Liver (tissue), 9 donors: ENCODE results near the gene LSM7. TPM values are rescaled to one million over a fixed set of nuclear protein-coding genes. Genes with fewer than 3 reads are reported as not detected.

ENCODE experiments used
- DNase-seq: peaks from one replicate; pipeline ENCODE4 v3.0.0-alpha.2; 2017; ENCODE audit warnings: low spot score
- H3K27ac ChIP-seq, 2 donors: one replicate each; pipeline ENCODE4 v1.7.0; 2013; ENCODE audit warnings: inconsistent platforms in 2 of 2, low read length in 2 of 2, control low read depth in 1 of 2, low read depth in 1 of 2, mild to moderate bottlenecking in 1 of 2
- H3K27me3 ChIP-seq, 4 donors: one replicate each; pipeline versions ENCODE4 v1.6.1 to v1.7.0; 2013; ENCODE audit warnings: low read length in 3 of 4, inconsistent platforms in 1 of 4, mild to moderate bottlenecking in 1 of 4, moderate library complexity in 1 of 4; ENCODE audit not compliant: control insufficient read depth in 4 of 4, insufficient read depth in 4 of 4
- H3K36me3 ChIP-seq, 4 donors: one replicate each; pipeline versions ENCODE4 v1.6.1 to v1.7.0; 2013; ENCODE audit warnings: low read length in 3 of 4, mild to moderate bottlenecking in 3 of 4, low read depth in 1 of 4, moderate library complexity in 1 of 4; ENCODE audit not compliant: control insufficient read depth in 4 of 4, insufficient read depth in 3 of 4
- H3K4me1 ChIP-seq, 4 donors: one replicate each; pipeline versions ENCODE4 v1.6.1 to v1.7.0; 2013; ENCODE audit warnings: low read length in 3 of 4, mild to moderate bottlenecking in 3 of 4, moderate library complexity in 1 of 4; ENCODE audit not compliant: control insufficient read depth in 4 of 4, insufficient read depth in 4 of 4
- H3K4me3 ChIP-seq, 3 donors: one replicate each; pipeline versions ENCODE4 v1.6.1 to v1.7.0; 2013; ENCODE audit warnings: low read length in 3 of 3, control low read depth in 1 of 3, low read depth in 1 of 3, mild to moderate bottlenecking in 1 of 3
- H3K9ac ChIP-seq, 2 donors: one replicate each; pipeline ENCODE4 v1.7.0; 2013; ENCODE audit warnings: low read length in 2 of 2, mild to moderate bottlenecking in 2 of 2, moderate library complexity in 2 of 2, control low read depth in 1 of 2, low read depth in 1 of 2
- H3K9me3 ChIP-seq, 4 donors: one replicate each; pipeline versions ENCODE4 v1.6.1 to v1.7.0; 2013; ENCODE audit warnings: low read length in 3 of 4; ENCODE audit not compliant: control insufficient read depth in 4 of 4
- ATF3 ChIP-seq: IDR thresholded peaks from 2 replicates; pipeline ENCODE4 v1.6.1; 2016; ENCODE audit warnings: antibody characterized with exemption
- EGR1 ChIP-seq, 2 donors: IDR thresholded peaks; 2 replicates each; pipeline ENCODE4 v1.6.1; 2016 to 2018; ENCODE audit warnings: antibody characterized with exemption in 2 of 2, low read depth in 2 of 2
- FOXA1 ChIP-seq: IDR thresholded peaks from 2 replicates; pipeline ENCODE4 v1.6.1; 2016; ENCODE audit warnings: antibody characterized with exemption
- FOXA2 ChIP-seq: IDR thresholded peaks from 2 replicates; pipeline ENCODE4 v1.6.1; 2016; ENCODE audit warnings: antibody characterized with exemption
- GABPA ChIP-seq, 2 donors: IDR thresholded peaks in 1 of 2; conservative IDR thresholded peaks in 1 of 2; 2 replicates each; pipeline ENCODE4 v1.6.1; 2016; ENCODE audit warnings: antibody characterized with exemption in 2 of 2, mild to moderate bottlenecking in 1 of 2, moderate library complexity in 1 of 2
- HNF4A ChIP-seq, 2 donors: conservative IDR thresholded peaks; 2 replicates each; pipeline ENCODE4 v1.6.1; 2016; ENCODE audit warnings: antibody characterized with exemption in 2 of 2, mild to moderate bottlenecking in 2 of 2
- HNF4G ChIP-seq: IDR thresholded peaks from 2 replicates; pipeline ENCODE4 v1.6.1; 2016; ENCODE audit warnings: antibody characterized with exemption
- JUND ChIP-seq, 2 donors: IDR thresholded peaks; 2 replicates each; pipeline ENCODE4 v1.6.1; 2016; ENCODE audit warnings: antibody characterized with exemption in 2 of 2
- NR2F2 ChIP-seq: IDR thresholded peaks from 2 replicates; pipeline ENCODE4 v1.6.1; 2016; ENCODE audit warnings: antibody characterized with exemption
- RAD21 ChIP-seq, 2 donors: IDR thresholded peaks; 2 replicates each; pipeline ENCODE4 v1.6.1; 2016; ENCODE audit warnings: antibody characterized with exemption in 2 of 2, mild to moderate bottlenecking in 2 of 2
- SP1 ChIP-seq: IDR thresholded peaks from 2 replicates; pipeline ENCODE4 v1.6.1; 2018; ENCODE audit warnings: antibody characterized with exemption, mild to moderate bottlenecking
- TAF1 ChIP-seq: conservative IDR thresholded peaks from 2 replicates; pipeline ENCODE4 v1.6.1; 2016; ENCODE audit warnings: antibody characterized with exemption, mild to moderate bottlenecking
- YY1 ChIP-seq: IDR thresholded peaks from 2 replicates; pipeline ENCODE4 v1.6.1; 2016; ENCODE audit warnings: antibody characterized with exemption, mild to moderate bottlenecking
- WGBS: extraction: QIAGEN DNeasy Blood & Tissue Kit; methylation state at CpG from one replicate; pipeline ENCODE4 v1.1.7; 2013; 5-methylcytosine and 5-hydroxymethylcytosine counted together
- polyA plus RNA-seq, 2 donors: library from polyadenylated mRNA; stranded (reverse) in 1 of 2; unstranded in 1 of 2; fragments of 200-250 nt in 1 of 2; fragments of >200 nt in 1 of 2; fragmentation: Nextera tagmentation in 1 of 2; extraction: Ambion mirVana in 1 of 2; gene quantifications; one replicate each; pipeline versions ENCODE4 v1.2.1 to v1.2.3, GENCODE V29; 2013 to 2015
- total RNA-seq, 2 donors: library from RNA; depleted of rRNA; stranded (reverse); fragments of >200 nt; gene quantifications; one replicate each; pipeline ENCODE4 v1.2.3, GENCODE V29; 2014
- TF ChIP-seq, protein P1 (sequence below): IDR thresholded peaks from 2 replicates; pipeline ENCODE4 v1.6.1; 2016; ENCODE audit warnings: antibody characterized with exemption
- TF ChIP-seq, protein P2 (sequence below): IDR thresholded peaks from 2 replicates; pipeline ENCODE4 v1.6.1; 2016; ENCODE audit warnings: antibody characterized with exemption
- donor health status: healthy.
- donor health status: healthy.
- donor health status: healthy.
- donor health status: healthy.
- donor health status: healthy.

The LSM7 gene
- total and polyA plus RNA-seq, 4 donors, result 23.6 to 59.9 (median 38.5) TPM

DNA sequence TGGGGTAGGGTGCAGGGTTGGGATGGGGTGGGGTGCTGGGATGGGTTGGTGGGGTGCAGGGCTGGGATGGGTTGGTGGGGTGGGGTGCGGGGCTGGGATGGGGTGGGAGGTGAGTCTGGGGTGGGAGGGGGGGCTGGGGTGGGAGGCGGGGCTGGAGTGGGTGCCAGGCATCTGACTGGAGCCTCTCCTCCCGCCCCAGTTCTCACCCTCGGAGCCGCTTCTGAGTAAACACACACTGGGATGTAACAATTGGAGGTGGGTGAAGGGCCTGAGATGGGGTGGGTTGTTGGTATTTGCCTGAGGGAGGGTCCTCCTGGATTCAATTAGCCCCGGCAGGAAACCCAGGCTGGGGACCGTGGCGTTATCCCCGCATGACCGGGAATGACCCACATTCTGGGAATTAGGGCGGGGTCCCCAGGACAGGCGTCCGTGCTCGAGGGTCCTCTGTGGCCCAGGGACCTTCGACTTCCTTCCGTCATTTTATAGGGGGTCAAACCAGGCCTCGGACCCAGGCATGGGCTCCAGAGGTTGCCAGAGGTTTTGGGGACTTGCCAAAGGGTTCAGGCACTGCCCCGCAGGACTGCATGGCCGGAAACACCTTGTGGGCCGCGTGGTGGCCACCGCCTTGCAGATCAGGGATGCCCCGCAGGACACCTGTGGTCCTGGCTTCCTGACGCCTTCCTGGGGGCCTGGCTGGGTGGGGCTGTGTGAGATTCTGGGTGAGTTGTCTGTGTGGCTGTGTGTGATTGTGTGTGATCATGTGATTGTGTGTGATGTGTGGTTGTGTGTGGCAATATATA, 33.1 kb upstream of the LSM7 start:
- 29% methylated on average over 24 of the region's 24 CpGs for WGBS
- H3K27me3 ChIP-seq, result peaks cover 0 to 10% (median 0%) of the 10 kb centered on the region in 4 donors

DNA sequence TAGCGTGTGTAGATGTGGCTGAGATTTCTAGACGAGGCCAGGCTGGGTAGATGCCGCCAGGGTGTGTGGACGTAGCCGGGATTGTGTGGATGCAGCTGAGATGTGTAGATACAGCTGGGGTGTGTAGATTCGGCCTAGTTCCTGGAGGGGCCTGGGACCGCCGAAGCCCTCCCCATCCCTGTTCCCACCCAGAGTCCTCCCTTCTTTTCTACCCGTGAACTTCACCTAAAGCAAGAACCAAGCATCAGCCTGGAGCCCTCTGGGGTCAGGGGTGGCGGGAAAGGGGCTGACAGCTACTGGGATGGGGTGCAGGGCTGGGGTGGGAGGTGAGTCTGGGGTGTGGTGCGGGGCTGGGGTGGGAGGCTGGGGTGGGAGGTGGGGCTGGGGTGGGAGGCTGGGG, 32.4 kb upstream of the LSM7 start:
- H3K27me3 ChIP-seq, result peaks cover 0 to 10% (median 0%) of the 10 kb centered on the region in 4 donors
- no peak overlapping the region for H3K4me3 ChIP-seq
- H3K27ac ChIP-seq, result no peak overlapping the region
- no peak for DNase-seq
- no peaks in the 10 kb centered on the region for H3K4me1 ChIP-seq
- 56% methylated on average over 11 of the region's 11 CpGs for WGBS
- H3K36me3 ChIP-seq, result no peaks in the 10 kb centered on the region
- no peak for TF ChIP-seq NR2F2
- no peak for TF ChIP-seq FOXA2
- no peak for TF ChIP-seq FOXA1
- no peak for TF ChIP-seq EGR1 (IDR thresholded peaks at IDR 0.05; ENCODE audit: low read depth in 2 of 2)
- TF ChIP-seq ATF3, result no peak
- TF ChIP-seq TAF1, result no peak
- no peak for TF ChIP-seq GABPA (IDR thresholded peaks at IDR 0.05 in 1 of 2, conservative IDR thresholded peaks at IDR 0.05 in 1 of 2)
- TF ChIP-seq, protein P1, sequence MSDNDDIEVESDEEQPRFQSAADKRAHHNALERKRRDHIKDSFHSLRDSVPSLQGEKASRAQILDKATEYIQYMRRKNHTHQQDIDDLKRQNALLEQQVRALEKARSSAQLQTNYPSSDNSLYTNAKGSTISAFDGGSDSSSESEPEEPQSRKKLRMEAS, result no peak
- TF ChIP-seq SP1, result no peak
- no peak for TF ChIP-seq HNF4G
- no peak overlapping the region for H3K9ac ChIP-seq
- no peaks in the 10 kb centered on the region for H3K9me3 ChIP-seq

More for the DNA sequence above, 33.1 kb upstream of the LSM7 start:
- no peaks in the 10 kb centered on the region for H3K9me3 ChIP-seq
- TF ChIP-seq YY1, result no peak
- TF ChIP-seq, protein P1, result no peak
- TF ChIP-seq FOXA2, result no peak
- TF ChIP-seq RAD21 (IDR thresholded peaks at IDR 0.05), result no peak
- no peak for TF ChIP-seq GABPA (IDR thresholded peaks at IDR 0.05 in 1 of 2, conservative IDR thresholded peaks at IDR 0.05 in 1 of 2)
- no peak for TF ChIP-seq HNF4A (conservative IDR thresholded peaks at IDR 0.05)
- TF ChIP-seq NR2F2, result no peak
- TF ChIP-seq, protein P2, sequence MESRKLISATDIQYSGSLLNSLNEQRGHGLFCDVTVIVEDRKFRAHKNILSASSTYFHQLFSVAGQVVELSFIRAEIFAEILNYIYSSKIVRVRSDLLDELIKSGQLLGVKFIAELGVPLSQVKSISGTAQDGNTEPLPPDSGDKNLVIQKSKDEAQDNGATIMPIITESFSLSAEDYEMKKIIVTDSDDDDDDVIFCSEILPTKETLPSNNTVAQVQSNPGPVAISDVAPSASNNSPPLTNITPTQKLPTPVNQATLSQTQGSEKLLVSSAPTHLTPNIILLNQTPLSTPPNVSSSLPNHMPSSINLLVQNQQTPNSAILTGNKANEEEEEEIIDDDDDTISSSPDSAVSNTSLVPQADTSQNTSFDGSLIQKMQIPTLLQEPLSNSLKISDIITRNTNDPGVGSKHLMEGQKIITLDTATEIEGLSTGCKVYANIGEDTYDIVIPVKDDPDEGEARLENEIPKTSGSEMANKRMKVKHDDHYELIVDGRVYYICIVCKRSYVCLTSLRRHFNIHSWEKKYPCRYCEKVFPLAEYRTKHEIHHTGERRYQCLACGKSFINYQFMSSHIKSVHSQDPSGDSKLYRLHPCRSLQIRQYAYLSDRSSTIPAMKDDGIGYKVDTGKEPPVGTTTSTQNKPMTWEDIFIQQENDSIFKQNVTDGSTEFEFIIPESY, result no peak
- no peak for TF ChIP-seq ATF3
- TF ChIP-seq JUND (IDR thresholded peaks at IDR 0.05), result no peak
- no peak for TF ChIP-seq HNF4G
- H3K9ac ChIP-seq, result no peak overlapping the region
- no peaks in the 10 kb centered on the region for H3K4me1 ChIP-seq
- no peak for DNase-seq
- no peak overlapping the region for H3K4me3 ChIP-seq
- no peaks in the 10 kb centered on the region for H3K36me3 ChIP-seq
- H3K27ac ChIP-seq, result no peak overlapping the region
